ENCODE data around the gene THAP3. TPM values are rescaled to one million over a fixed set of nuclear protein-coding genes. Genes with fewer than 3 reads are reported as not detected.

The THAP3 gene
- total and polyA plus RNA-seq, 9 of the 15 experiments (the other 6 are each of a cell fraction or from before 2014, with no cell fraction given) = 1.9 to 31.2 (median 18.2) TPM

GRCh38 chr1:6652986-6653385 lies 28.3 kb downstream of the THAP3 start:
- Histone ChIP-seq H3K9me3 (replicated peaks; ENCODE audit: control insufficient read depth, insufficient read depth, low read depth, low read length) (no peaks in the 10 kb centered on the region), H3K9ac (ENCODE audit: insufficient read depth in 1 of 2, low read depth in 2 of 2, low read length in 2 of 2) (0 out of 4 replicates have a peak overlapping the region, but pooled peaks of 1 of the 2 experiments have one; percentile 29), H3K27ac (ENCODE audit: extremely low read depth, low read depth, low read length) (no peak overlapping the region), H3K4me2 (ENCODE audit: insufficient read depth, low read length) (no peak overlapping the region), H3K4me3 (no peak overlapping the region), H4K20me1 (replicated peaks; ENCODE audit: control insufficient read depth, insufficient read depth, low read length) (no peaks in the 10 kb centered on the region), H3K36me3 (ENCODE audit: control insufficient read depth, insufficient read depth, low read length) (peaks cover 73% of the 10 kb centered on the region), H3K27me3 (ENCODE audit: control insufficient read depth in 2 of 2, insufficient read depth in 2 of 2, low read length in 2 of 2) (no peaks in the 10 kb centered on the region), H3K79me2 (ENCODE audit: control insufficient read depth, insufficient read depth, low read length) (no peaks in the 10 kb centered on the region; the same call in 1 of the 3 replicates), H2AFZ (ENCODE audit: low read depth, low read length) (no peak overlapping the region), H3K9me1 (ENCODE audit: control insufficient read depth, insufficient read depth, low read length) (peaks cover 2% of the 10 kb centered on the region), H3K4me1 (replicated peaks in 1 of 2; ENCODE audit: control insufficient read depth in 2 of 2, insufficient read depth in 2 of 2, low read length in 2 of 2) (no peaks in the 10 kb centered on the region; a peak in 1 of 5 replicates)
- intact Hi-C loops (cut with micrococcal nuclease) = no loop called here
- 92% methylated on average over 6 of the region's 6 CpGs for WGBS (ENCODE audit: insufficient coverage, low coverage, missing lambda C conversion rate)
- FAIRE-seq (no peak), ATAC-seq (no peak), DNase-seq (ENCODE audit: extremely low read depth in 1 of 4, low spot score in 3 of 4) (no peak)
- ChIA-PET POLR2A (interaction anchor here (0.6 to 1.6 kb wide), 3 partner anchors 10 to 15 kb away, joined by 3 to 4 read pairs (median 4); no protein-coding TSS in a partner anchor), CTCF (ENCODE audit: low intra/inter-chr PET ratio) (no interaction called here)
- no peak for TF ChIP-seq ZBTB7A (IDR thresholded peaks at IDR 0.05; ENCODE audit: borderline replicate concordance, control insufficient read depth, low read depth, low read length)
- no peak for TF ChIP-seq DIDO1 (tag; IDR thresholded peaks at IDR 0.05; ENCODE audit: low read depth)
- TF ChIP-seq ZNF407 (IDR thresholded peaks at IDR 0.05; ENCODE audit: low read depth) = no peak
- no peak for TF ChIP-seq HCFC1 (IDR thresholded peaks at IDR 0.05; ENCODE audit: low read depth, low read length)
- TF ChIP-seq SUPT5H (IDR thresholded peaks at IDR 0.05) = no peak
- no peak for TF ChIP-seq HINFP (tag; conservative IDR thresholded peaks at IDR 0.05; ENCODE audit: low read depth)
- no TSS peak for BruUV-seq (replicated peaks)
- in situ Hi-C loops (cut with MboI) = no loop called here

Data from K562 (cell line).